CD4-positive, alpha-beta T cell treated with Interferon gamma for 1 hour (primary cell): Measurements from ENCODE around the gene CCDC38.
A peak's percentile ranks its signal among the peaks of the same experiment; 100 is the strongest.
"Not testable (repeated sequence)": the region's sequence is repeated elsewhere in the genome, so short reads cannot be mapped to it uniquely, and the experiment has no call there.

Experiments used
- DNase-seq: peaks from one replicate; pipeline ENCODE4 v3.0.0-alpha.2; 2020

Gene CCDC38

DNA sequence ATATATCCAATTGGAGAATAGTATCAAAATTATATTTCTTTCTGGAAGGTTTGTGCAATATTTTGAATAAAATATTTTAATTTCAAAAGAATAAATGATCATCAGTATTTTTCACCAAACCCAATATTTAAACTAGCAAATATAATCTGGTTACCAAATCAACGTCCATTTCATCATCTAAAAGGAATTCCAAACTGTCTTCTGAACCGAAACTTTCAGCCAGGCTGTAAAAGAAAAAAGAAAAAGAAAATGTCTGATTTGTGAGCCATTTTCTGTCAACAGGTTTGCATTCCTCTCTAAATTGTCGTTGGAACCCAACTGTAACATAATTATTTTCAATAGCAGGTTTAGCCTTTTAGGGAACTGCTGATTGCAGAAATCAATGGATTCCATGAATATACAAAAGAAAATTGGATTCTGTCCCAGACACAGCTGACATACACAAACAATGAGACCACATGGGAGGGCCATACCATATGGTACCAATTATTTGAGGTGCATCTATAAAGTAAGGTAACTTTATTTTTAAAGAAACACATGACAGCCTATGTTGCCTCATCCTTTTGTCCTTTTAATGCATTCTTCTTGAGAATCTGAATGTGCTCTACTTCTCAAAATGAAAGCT, 61.0 kb downstream of the CCDC38 start:
- no peak for DNase-seq

- DNase-seq, result no peak
Measured at GRCh38 chr12:95880895-95881294, 61.5 kb downstream of the CCDC38 start.

DNA sequence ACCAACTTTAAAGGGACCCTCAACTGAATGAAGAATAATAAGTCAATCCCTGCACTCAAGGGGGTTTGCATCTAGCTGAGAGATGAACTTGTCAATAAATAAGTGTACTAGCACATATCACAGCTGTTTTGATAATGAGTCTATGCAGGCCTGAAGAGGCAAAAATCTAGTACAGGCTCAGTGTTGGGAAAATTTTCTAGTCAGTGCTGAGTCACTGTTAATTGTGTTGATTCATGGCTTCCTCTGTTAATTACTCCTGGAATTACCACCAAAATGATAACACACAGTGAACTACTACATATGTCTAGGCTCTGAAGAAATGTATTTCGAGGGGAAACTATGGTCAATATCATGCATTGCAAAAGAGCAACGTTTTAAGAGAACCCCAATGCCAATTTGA, 64.8 kb downstream of the CCDC38 start:
- DNase-seq, result no peak

DNA sequence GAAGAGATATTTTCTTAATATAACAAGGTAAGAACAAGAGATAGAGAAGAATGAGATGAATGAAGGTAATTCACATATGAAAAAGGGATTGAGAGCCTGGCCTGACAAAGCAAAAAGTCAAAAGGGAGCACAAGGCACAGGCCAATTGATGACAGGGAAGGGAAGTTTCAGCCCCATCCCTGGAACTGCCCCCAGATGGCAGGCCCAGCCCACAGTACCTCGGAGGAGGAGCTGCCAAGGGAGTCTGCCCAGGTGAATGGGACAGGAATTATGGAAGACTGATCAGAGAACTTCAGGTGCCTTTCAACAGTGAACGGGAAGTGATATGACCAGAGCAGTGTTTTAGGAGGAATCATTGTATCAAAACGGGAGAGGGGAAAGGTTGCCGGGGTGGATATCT, 68.0 kb downstream of the CCDC38 start:
- DNase-seq, result no peak

DNA sequence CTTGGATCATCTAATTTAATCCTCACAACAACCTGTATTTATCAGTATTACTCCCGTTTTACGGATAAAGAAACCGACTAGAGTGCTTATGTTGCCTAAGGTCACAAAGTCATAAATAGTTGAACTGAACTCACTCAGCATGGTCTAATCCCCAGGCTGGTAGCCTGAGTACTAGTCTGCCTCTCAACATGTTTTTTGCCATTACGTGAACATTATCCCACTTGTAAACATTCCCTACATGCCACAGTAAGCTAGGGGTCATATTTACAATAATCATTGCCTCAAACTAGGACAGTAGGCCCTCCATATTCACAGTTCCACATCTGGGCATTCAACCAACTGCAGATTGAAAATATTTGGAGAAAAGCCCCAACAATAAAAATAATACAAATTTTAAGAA, 71.5 kb downstream of the CCDC38 start:
- no peak for DNase-seq

GRCh38 chr12:95863337-95863736, 79.1 kb downstream of the CCDC38 start:
- DNase-seq, result no peak

DNA sequence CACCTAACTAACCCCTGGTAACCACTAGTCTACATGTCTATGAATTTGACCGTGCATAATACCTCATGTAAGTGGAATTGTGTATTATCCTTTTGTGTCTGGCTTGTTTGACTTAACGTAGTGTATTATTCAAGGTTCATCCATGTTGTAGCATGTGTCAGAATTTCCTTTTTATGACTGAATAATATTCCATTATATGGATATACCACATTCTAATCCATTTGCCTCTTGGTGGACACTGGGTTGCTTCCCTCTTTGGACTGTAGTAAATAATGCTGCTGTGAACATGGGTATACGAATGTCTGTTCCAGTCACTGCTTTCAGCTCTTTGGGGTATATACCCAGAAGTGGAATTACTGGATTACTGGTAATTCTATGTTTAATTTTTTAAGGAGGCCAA, 80.4 kb downstream of the CCDC38 start:
- DNase-seq, result no peak

- DNase-seq, result no peak
Measured at GRCh38 chr12:95859947-95860850, 82.2 kb downstream of the CCDC38 start.

GRCh38 chr12:95859344-95859816, 83.0 kb downstream of the CCDC38 start:
- no peak for DNase-seq

GRCh38 chr12:95858451-95859343, 83.7 kb downstream of the CCDC38 start, which contains the start of gene SNRPF:
Gene SNRPF (plus strand): TSS chr12:95858952. CDS start chr12:95859074, 122 bp downstream.
- DNase-seq, result peak; percentile 94

- no peak for DNase-seq
Measured at GRCh38 chr12:95857799-95858198, 84.6 kb downstream of the CCDC38 start.

DNA sequence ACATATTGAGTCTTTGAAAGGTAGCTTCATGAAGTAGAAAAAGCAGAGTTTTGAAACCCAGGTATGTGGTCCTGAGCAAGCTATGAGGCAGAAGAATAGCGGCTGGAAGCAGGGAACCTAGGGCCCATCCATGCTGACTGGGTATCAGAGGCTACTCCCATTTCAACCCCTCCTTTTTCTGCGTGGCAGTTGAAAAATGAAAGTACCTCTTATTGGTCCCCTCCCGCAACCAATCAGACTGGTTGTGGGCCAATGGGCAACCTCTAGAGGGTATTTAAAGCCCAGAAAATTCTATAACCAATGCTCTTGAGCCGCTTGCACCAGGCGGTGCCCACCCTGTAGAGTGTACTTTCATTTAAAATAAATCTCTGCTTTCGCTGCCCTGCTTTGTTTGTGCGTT, 85.3 kb downstream of the CCDC38 start:
- no peak for DNase-seq

GRCh38 chr12:95852133-95852532, 90.3 kb downstream of the CCDC38 start:
- DNase-seq, result no peak

- no peak for DNase-seq
Measured at GRCh38 chr12:95851606-95852005, 90.8 kb downstream of the CCDC38 start.

DNA sequence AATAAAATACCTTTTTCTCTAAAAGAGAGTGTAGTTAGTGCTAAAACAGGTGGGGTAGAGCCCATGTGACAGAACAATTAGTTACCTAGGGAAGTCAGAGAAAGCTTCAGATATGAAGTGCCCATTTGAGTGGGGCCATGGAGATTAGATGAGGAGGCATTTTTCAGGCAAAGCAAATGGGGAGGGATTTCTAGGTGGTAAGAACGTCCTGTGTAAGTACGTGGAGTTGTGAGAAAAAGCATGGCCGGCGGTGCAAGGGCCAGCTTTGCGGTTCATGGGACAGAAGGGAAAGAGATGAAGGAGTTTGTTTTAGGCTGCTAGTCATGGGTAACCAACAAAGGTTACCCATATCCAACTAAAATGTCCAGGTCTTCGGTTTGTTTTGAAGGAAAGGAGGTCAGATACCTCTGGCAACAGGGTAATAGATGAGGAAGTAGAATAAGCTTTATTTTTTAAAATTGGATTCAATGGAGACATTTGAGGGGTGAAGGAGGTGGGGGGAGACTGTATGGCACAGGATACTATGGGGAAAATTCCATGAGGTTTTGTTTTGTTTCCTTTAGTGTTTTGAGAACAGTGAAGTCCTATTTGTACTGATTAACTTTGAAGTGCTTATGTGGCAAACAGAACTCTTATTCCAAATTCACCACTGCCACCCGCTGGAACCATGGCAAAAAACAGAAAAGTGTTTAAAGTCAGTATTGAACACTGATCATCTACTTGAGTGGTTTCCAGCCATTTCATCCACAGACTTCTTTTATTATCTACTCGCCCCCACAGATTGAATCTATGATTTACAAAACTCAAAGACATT, 93.6 kb downstream of the CCDC38 start:
- DNase-seq, result no peak

DNA sequence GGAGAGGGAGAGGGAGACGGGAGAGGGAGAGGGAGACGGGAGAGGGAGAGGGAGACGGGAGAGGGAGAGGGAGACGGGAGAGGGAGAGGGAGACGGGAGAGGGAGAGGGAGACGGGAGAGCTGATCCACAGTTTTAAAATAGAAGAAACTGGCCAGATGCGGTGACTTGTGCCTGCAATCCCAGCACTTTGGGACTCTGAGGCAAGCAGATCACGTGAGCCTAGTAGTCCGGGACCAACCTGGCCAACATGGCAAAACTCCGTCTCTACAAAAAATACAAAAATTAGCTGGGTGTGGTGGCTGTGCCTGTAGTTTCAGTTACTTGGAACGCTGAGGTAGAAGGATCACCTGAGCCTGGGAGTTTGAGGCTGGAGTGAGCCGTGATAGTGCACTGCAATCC, 100.0 kb downstream of the CCDC38 start:
- not testable (repeated sequence) for DNase-seq

DNA sequence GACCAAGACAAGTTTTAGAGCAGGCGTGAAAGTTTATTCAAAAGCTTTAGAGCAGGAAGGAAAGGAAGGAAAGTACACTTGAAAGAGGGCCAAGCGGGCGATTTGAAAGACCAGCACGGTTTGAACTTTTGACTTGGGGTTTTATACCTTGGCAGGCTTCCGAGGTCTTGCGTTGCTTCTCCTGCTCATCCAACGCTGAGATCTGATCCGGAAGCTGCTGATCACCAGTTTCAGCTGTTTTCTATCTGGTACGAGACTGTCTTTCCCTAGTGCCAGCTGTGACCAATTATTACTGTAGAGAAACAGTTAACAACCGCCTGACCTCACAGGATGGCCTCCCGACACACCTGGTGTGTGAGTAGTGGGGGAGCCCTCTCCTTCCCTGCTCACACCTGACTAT, 104.3 kb downstream of the CCDC38 start:
- DNase-seq, result no peak

DNA sequence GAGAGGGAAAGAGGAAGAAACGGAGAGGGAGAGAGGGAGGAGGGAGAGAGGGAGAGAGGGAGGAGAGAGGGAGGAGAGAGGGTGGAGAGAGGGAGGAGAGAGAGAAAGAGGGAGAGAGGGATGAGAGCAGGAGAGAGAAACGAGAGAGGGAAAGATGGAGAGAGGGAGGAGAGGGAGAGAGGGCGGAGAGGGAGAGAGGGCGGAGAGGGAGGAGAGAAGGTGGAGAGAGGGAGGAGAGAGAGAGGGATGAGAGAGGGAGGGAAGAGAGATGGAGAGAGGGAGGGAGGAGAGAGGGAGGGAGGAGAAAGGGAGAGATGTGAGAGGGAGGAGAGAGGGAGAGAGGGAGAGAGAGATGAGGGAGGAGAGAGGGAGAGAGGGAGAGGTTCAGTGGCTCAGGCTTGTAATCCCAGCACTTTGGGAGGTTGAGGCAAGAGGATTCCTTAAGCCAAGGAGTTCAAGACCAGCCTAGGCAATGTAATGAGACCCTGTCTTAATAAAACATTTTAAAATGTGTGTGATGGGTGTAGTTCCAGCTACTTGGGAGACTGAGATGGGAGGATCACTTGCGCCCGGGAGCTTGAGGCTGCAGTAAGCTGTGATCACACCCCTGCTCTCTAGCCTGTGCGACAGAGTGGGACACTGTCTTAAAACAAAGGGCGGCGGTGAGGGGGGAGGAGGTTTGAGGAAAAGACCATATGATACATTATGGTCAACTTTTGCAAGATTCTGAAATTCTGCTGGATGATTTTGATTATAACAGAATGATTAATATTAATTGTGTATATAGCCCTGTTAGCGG, 105.0 kb downstream of the CCDC38 start:
- DNase-seq, result no peak

DNA sequence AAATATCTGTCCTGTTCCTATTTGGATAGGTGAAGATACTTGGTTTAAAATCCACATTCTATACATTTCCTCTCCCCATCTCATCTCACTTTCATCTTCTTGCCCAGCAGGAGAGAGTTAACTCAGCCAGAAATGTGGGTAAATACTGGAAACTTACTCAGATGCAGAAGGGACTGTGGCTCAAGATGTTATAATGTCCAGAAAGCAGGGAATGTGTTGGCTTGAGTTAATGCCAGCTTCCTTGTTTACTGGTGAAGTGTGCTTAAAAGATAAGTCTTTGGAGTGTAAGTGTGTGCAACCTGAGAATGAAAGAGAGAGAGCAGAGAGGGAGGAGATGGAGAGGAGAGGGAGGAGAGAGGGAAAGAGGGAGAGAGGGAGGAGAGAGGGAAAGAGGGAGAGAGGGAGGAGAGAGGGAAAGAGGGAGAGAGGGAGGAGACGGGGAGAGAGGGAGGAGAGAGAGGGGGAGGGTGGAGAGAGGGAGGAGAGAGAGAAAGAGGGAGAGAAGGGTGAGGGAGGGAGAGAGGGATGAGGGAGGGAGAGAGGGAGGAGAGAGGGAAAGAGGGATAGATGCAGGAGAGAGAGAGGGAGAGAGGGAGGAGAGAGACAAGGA, 105.7 kb downstream of the CCDC38 start:
- no peak for DNase-seq

DNA sequence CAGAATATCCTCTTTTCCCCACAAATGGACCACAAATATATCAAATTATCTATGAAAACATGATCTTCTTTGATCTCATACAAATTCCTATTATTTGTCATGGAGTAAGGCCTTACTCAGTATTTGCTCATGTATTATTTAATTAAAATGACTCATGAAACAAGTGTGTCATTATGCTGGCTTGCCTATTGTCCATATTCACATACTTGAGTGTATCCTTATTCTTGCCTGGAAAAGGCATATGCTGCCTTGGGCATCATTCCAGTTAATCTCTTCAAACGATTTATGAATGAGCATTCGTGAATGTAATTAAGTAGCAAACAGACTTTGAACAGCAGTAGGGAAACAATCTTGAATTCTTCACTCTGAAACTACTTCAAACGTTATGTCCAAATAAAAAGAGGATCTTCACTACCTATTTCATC, 106.2 kb downstream of the CCDC38 start:
- no peak for DNase-seq

- DNase-seq, result no peak
Measured at GRCh38 chr12:95834572-95834971, 107.8 kb downstream of the CCDC38 start.
